ENCODE results near the gene MAIP1. TPM values are rescaled to one million over a fixed set of nuclear protein-coding genes. Genes with fewer than 3 reads are reported as not detected.
A peak's percentile ranks its signal among the peaks of the same experiment; 100 is the strongest.

MAIP1 gene
- polyA plus RNA-seq, 1 of the 3 experiments (the other 2 are of a cell fraction) = 11.5 TPM

DNA sequence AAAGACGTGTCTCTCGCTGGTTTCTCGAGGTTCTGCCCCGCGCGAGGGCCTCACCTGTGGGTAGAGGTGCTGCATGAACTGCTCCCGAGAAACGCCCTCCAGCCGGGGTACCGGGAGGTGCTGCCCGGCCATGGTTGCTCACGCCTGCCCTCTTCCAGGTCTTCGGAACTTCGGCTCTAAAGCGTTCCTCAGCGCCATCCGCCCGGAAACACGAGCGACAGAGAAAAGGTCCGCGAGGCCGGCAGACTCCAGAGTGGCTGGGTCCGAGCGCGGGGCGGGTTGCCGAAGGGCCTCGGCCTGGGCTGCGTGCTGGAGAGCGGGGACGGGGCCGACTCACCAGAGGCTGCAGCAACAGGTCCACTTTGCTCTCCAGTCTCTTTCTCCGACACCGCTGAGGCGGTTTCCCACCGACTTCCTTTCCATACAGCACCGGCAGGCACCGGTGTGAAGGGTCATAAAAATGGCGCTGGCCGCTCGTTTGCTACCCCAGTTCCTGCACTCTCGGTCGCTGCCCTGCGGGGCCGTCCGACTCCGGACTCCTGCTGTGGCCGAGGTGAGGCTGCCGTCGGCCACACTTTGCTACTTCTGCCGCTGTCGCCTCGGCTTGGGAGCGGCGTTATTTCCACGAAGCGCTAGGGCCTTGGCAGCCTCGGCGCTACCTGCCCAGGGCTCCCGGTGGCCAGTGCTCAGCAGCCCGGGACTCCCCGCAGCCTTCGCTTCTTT, at the start of gene MAIP1, which contains the start of gene TYW5 (continued):
- TF ChIP-seq MXI1 (IDR thresholded peaks at IDR 0.05; ENCODE audit: low read depth, low read length) (peak; percentile 66; the same call in 1 of the 2 replicates), POLR2AphosphoS5 (IDR thresholded peaks at IDR 0.05; ENCODE audit: low read depth, low read length) (peak; percentile 94), EZH2phosphoT487 (IDR thresholded peaks at IDR 0.05; ENCODE audit: borderline replicate concordance, low read depth) (no peak)
- TF ChIP-seq, protein P1, sequence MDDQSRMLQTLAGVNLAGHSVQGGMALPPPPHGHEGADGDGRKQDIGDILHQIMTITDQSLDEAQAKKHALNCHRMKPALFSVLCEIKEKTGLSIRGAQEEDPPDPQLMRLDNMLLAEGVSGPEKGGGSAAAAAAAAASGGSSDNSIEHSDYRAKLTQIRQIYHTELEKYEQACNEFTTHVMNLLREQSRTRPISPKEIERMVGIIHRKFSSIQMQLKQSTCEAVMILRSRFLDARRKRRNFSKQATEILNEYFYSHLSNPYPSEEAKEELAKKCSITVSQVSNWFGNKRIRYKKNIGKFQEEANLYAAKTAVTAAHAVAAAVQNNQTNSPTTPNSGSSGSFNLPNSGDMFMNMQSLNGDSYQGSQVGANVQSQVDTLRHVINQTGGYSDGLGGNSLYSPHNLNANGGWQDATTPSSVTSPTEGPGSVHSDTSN (IDR thresholded peaks at IDR 0.05) = peak; percentile 28; the same call in 1 of the 2 replicates
- TF ChIP-seq, protein P2, sequence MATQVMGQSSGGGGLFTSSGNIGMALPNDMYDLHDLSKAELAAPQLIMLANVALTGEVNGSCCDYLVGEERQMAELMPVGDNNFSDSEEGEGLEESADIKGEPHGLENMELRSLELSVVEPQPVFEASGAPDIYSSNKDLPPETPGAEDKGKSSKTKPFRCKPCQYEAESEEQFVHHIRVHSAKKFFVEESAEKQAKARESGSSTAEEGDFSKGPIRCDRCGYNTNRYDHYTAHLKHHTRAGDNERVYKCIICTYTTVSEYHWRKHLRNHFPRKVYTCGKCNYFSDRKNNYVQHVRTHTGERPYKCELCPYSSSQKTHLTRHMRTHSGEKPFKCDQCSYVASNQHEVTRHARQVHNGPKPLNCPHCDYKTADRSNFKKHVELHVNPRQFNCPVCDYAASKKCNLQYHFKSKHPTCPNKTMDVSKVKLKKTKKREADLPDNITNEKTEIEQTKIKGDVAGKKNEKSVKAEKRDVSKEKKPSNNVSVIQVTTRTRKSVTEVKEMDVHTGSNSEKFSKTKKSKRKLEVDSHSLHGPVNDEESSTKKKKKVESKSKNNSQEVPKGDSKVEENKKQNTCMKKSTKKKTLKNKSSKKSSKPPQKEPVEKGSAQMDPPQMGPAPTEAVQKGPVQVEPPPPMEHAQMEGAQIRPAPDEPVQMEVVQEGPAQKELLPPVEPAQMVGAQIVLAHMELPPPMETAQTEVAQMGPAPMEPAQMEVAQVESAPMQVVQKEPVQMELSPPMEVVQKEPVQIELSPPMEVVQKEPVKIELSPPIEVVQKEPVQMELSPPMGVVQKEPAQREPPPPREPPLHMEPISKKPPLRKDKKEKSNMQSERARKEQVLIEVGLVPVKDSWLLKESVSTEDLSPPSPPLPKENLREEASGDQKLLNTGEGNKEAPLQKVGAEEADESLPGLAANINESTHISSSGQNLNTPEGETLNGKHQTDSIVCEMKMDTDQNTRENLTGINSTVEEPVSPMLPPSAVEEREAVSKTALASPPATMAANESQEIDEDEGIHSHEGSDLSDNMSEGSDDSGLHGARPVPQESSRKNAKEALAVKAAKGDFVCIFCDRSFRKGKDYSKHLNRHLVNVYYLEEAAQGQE (IDR thresholded peaks at IDR 0.05; ENCODE audit: low read depth, low read length) = peak; percentile 48; the same call in 1 of the 2 replicates
- TF ChIP-seq, protein P3, sequence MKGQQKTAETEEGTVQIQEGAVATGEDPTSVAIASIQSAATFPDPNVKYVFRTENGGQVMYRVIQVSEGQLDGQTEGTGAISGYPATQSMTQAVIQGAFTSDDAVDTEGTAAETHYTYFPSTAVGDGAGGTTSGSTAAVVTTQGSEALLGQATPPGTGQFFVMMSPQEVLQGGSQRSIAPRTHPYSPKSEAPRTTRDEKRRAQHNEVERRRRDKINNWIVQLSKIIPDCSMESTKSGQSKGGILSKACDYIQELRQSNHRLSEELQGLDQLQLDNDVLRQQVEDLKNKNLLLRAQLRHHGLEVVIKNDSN (IDR thresholded peaks at IDR 0.05; ENCODE audit: borderline replicate concordance, low read depth) = peak; percentile 63

DNA sequence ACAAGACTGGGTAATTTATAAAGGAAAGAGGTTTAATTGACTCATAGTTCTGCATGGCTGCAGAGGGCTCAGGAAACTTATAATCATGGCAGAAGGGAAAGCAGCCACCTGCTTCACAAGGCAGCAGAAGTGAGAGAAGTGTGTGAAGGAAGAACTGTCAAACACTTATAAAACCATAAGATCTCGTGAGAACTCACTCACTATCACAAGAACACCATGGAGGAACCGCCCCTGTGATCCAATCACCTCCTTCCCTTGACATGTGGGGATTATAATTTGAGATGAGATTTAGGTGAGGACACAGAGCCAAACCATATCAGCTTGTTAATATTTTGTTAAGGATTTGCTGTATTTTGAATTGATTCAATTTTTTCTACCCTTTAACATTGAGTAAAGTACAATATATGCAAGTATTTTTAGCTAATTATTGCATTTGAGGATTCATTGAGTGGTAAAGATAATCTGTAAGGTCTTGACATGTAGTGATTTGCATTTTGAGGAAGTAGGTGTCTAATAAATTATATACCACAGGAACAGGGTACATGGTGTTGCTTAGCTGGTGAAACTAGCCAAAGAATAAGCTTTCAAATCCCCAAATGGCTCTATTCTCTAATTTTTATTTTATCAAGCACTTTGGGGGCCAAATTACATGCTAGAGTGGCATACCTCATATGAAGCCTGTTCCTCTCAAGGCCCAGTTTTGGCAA, 48.2 kb upstream of the MAIP1 start:
- H3K9ac ChIP-seq = no peak overlapping the region
- H3K9me2 ChIP-seq = no peaks in the 10 kb centered on the region
- H3K27ac ChIP-seq (ENCODE audit: low read depth in 2 of 2, low read length in 1 of 2) = no peak overlapping the region
- 55% methylated on average over 2 of the region's 2 CpGs for WGBS (ENCODE audit: low lambda C conversion rate)
- no peak overlapping the region for H2AFZ ChIP-seq (ENCODE audit: low read depth)
- ChIA-PET POLR2A (no interaction called here), CTCF (interaction anchor here (1.1 kb wide), 1 partner anchor 24 kb away, joined by 3 read pairs; no protein-coding TSS in a partner anchor)
- H3F3A ChIP-seq (replicated peaks; ENCODE audit: insufficient read depth) = peaks cover 6% of the 10 kb centered on the region
- no peak overlapping the region for H3K4me2 ChIP-seq
- H4K20me1 ChIP-seq (ENCODE audit: insufficient read depth) = no peaks in the 10 kb centered on the region
- H3K27me3 ChIP-seq (ENCODE audit: insufficient read depth) = no peaks in the 10 kb centered on the region
- DNase-seq = no peak
- H3K4me3 ChIP-seq (ENCODE audit: low read depth in 2 of 2, low read length in 1 of 2) = no peak overlapping the region
- TF ChIP-seq RFX5 (IDR thresholded peaks at IDR 0.05; ENCODE audit: low read length) = no peak
- TF ChIP-seq FOSL2 (IDR thresholded peaks at IDR 0.05; ENCODE audit: borderline replicate concordance, low read depth) = no peak
- TF ChIP-seq MEF2A (IDR thresholded peaks at IDR 0.05; ENCODE audit: borderline replicate concordance, low read depth) = no peak
- TF ChIP-seq MXI1 (IDR thresholded peaks at IDR 0.05; ENCODE audit: low read depth, low read length) = no peak
- H3K9me3 ChIP-seq = no peaks in the 10 kb centered on the region
- H3K79me2 ChIP-seq (ENCODE audit: insufficient read depth) = peaks cover 8% of the 10 kb centered on the region
- H3K36me3 ChIP-seq (replicated peaks in 1 of 2; ENCODE audit: control insufficient read depth in 1 of 2, insufficient read depth in 2 of 2, low read length in 1 of 2) = no peaks in the 10 kb centered on the region
- no peaks in the 10 kb centered on the region for H3K4me1 ChIP-seq (ENCODE audit: control insufficient read depth in 1 of 2, insufficient read depth in 2 of 2, low read depth in 1 of 2, low read length in 1 of 2)
